CD4-positive, alpha-beta memory T cell (primary cell): Measurements from ENCODE around the gene PDE1A. TPM values are rescaled to one million over a fixed set of nuclear protein-coding genes. Genes with fewer than 3 reads are reported as not detected.

Source experiments
- CTCF ChIA-PET: fragments of 350-600 bp; sonication (Branson Sonifier 250); formaldehyde crosslinking; loops from one replicate; lab custom pipeline; 2021; ENCODE audit warnings: inconsistent platforms; ENCODE audit not compliant: partially characterized antibody; lab: Charles Lee
- POLR2A ChIA-PET: fragments of 350-600 bp; sonication (Branson Sonifier 250); formaldehyde crosslinking; loops from one replicate; lab custom pipeline; 2021; ENCODE audit not compliant: partially characterized antibody; lab: Charles Lee
- DNase-seq, 5 donors: peaks; one replicate each; pipeline versions ENCODE4 v3.0.0 to v3.0.0-alpha.2; 2020 to 2022; ENCODE audit warnings: mixed read lengths in 1 of 5
- H3K27ac ChIP-seq: one replicate; pipeline ENCODE4 v1.7.0; 2013; ENCODE audit warnings: low read depth, low read length
- H3K27me3 ChIP-seq: 2 replicates; pipeline ENCODE4 v1.7.0; 2013; ENCODE audit warnings: mild to moderate bottlenecking, low read length, moderate library complexity; ENCODE audit not compliant: insufficient read depth
- H3K36me3 ChIP-seq: 2 replicates; pipeline ENCODE4 v1.7.0; 2013; ENCODE audit warnings: mild to moderate bottlenecking, low read length, moderate library complexity; ENCODE audit not compliant: insufficient read depth
- H3K4me1 ChIP-seq: 2 replicates; pipeline ENCODE4 v1.7.0; 2013; ENCODE audit warnings: mild to moderate bottlenecking, low read length, moderate library complexity; ENCODE audit not compliant: insufficient read depth
- H3K4me3 ChIP-seq, 2 donors: one replicate each; pipeline ENCODE4 v1.7.0; 2013; ENCODE audit warnings: low read length in 2 of 2, mild to moderate bottlenecking in 1 of 2
- H3K9me3 ChIP-seq, 2 donors: one replicate each; pipeline ENCODE4 v1.7.0; 2013; ENCODE audit warnings: low read length in 2 of 2, control low read depth in 1 of 2; ENCODE audit not compliant: control insufficient read depth in 1 of 2
- H3K27ac Mint-ChIP-seq, 7 donors: one replicate each; pipeline ENCODE4 v1.8.0; 2020 to 2021; ENCODE audit warnings: mixed read lengths in 7 of 7, mild to moderate bottlenecking in 6 of 7, inconsistent platforms in 3 of 7, moderate library complexity in 3 of 7
- H3K27me3 Mint-ChIP-seq, 2 donors: one replicate each; pipeline ENCODE4 v1.8.0; 2020 to 2021; ENCODE audit warnings: mixed read lengths in 2 of 2
- H3K36me3 Mint-ChIP-seq, 2 donors: one replicate each; pipeline ENCODE4 v1.8.0; 2020 to 2021; ENCODE audit warnings: mixed read lengths in 2 of 2, inconsistent platforms in 1 of 2, mild to moderate bottlenecking in 1 of 2
- H3K4me1 Mint-ChIP-seq, 4 donors: one replicate each; pipeline ENCODE4 v1.8.0; 2020 to 2021; ENCODE audit warnings: mixed read lengths in 4 of 4, mild to moderate bottlenecking in 1 of 4
- H3K4me3 Mint-ChIP-seq, 8 donors: one replicate each; pipeline ENCODE4 v1.8.0; 2020 to 2021; ENCODE audit warnings: mixed read lengths in 8 of 8, mild to moderate bottlenecking in 7 of 8, moderate library complexity in 6 of 8, inconsistent platforms in 3 of 8
- H3K9me3 Mint-ChIP-seq, 8 donors: one replicate each; pipeline ENCODE4 v1.8.0; 2020 to 2021; ENCODE audit warnings: mixed read lengths in 8 of 8, mild to moderate bottlenecking in 5 of 8, inconsistent platforms in 3 of 8, moderate library complexity in 1 of 8
- intact Hi-C: fragments of 100-400 bp; cut with micrococcal nuclease; formaldehyde crosslinking; loops from one replicate; pipeline ENCODE4 v1.15.1; 2023
- polyA plus RNA-seq, 2 donors: library from polyadenylated mRNA; unstranded; fragments of 300-500 nt; fragmentation: Illumina TruSeq; gene quantifications; one replicate each; pipeline ENCODE4 v1.2.3, GENCODE V29; 2021
- total RNA-seq, 2 experiments: library from RNA; stranded (reverse); gene quantifications; one replicate each; pipeline ENCODE4 v1.2.3, GENCODE V29; 2021

The PDE1A gene
- total and polyA plus RNA-seq, 4 experiments from 2014 or later = not detected

- H3K36me3 Mint-ChIP-seq = no peaks in the 10 kb centered on the region
- H3K4me1 Mint-ChIP-seq = no peaks in the 10 kb centered on the region
- POLR2A ChIA-PET = interaction anchor here (1.1 kb wide), 1 partner anchor 877 kb away, joined by 3 read pairs; no protein-coding TSS in a partner anchor
- Histone ChIP-seq H3K4me1 (no peaks in the 10 kb centered on the region), H3K27me3 (no peaks in the 10 kb centered on the region), H3K9me3 (no peaks in the 10 kb centered on the region), H3K36me3 (no peaks in the 10 kb centered on the region), H3K4me3 (no peak overlapping the region), H3K27ac (no peak overlapping the region)
- H3K9me3 Mint-ChIP-seq = peaks cover 0 to 7% (median 0%) of the 10 kb centered on the region in 8 donors
- DNase-seq = no peak
- no peak overlapping the region for H3K27ac Mint-ChIP-seq
- peaks cover 0 to 1% of the 10 kb centered on the region in 2 donors for H3K27me3 Mint-ChIP-seq
- intact Hi-C loops = no loop called here
- H3K4me3 Mint-ChIP-seq = no peak overlapping the region
- CTCF ChIA-PET = no interaction called here
Measured at GRCh38 chr2:182426082-182426917, 536 bp downstream of the PDE1A start.

- H3K27me3 Mint-ChIP-seq = peaks cover 0 to 1% of the 10 kb centered on the region in 2 donors
- H3K36me3 ChIP-seq = no peaks in the 10 kb centered on the region
- CTCF ChIA-PET = no interaction called here
- no peaks in the 10 kb centered on the region for H3K4me1 ChIP-seq
- no peaks in the 10 kb centered on the region for H3K9me3 ChIP-seq
- H3K27me3 ChIP-seq = no peaks in the 10 kb centered on the region
- H3K4me3 Mint-ChIP-seq = no peak overlapping the region
- no peak overlapping the region for H3K27ac ChIP-seq
- DNase-seq = no peak
- intact Hi-C loops = no loop called here
- no peaks in the 10 kb centered on the region for H3K36me3 Mint-ChIP-seq
- no peaks in the 10 kb centered on the region for H3K9me3 Mint-ChIP-seq
- POLR2A ChIA-PET = no interaction called here
- H3K27ac Mint-ChIP-seq = no peak overlapping the region
- no peak overlapping the region for H3K4me3 ChIP-seq
- no peaks in the 10 kb centered on the region for H3K4me1 Mint-ChIP-seq
Measured at GRCh38 chr2:182422864-182423263, 4.0 kb downstream of the PDE1A start.

- Mint-ChIP-seq H3K27me3 (peaks cover 0 to 1% of the 10 kb centered on the region in 2 donors), H3K36me3 (no peaks in the 10 kb centered on the region), H3K27ac (no peak overlapping the region), H3K9me3 (no peaks in the 10 kb centered on the region), H3K4me3 (no peak overlapping the region), H3K4me1 (no peaks in the 10 kb centered on the region)
- ChIA-PET CTCF (no interaction called here), POLR2A (no interaction called here)
- no peaks in the 10 kb centered on the region for H3K4me1 ChIP-seq
- no peak for DNase-seq
- H3K36me3 ChIP-seq = no peaks in the 10 kb centered on the region
- no peak overlapping the region for H3K4me3 ChIP-seq
- H3K27ac ChIP-seq = no peak overlapping the region
- H3K9me3 ChIP-seq = no peaks in the 10 kb centered on the region
- no peaks in the 10 kb centered on the region for H3K27me3 ChIP-seq
- intact Hi-C loops = no loop called here
Measured at GRCh38 chr2:182420669-182421068, 6.2 kb downstream of the PDE1A start.

GRCh38 chr2:182416861-182417260 lies 10.0 kb downstream of the PDE1A start:
- Histone ChIP-seq H3K4me1 (no peaks in the 10 kb centered on the region), H3K9me3 (no peaks in the 10 kb centered on the region), H3K27me3 (no peaks in the 10 kb centered on the region), H3K36me3 (no peaks in the 10 kb centered on the region), H3K27ac (no peak overlapping the region), H3K4me3 (no peak overlapping the region)
- Mint-ChIP-seq H3K27me3 (no peaks in the 10 kb centered on the region), H3K36me3 (no peaks in the 10 kb centered on the region), H3K4me3 (no peak overlapping the region), H3K9me3 (peaks cover 0 to 3% (median 0%) of the 10 kb centered on the region in 8 donors), H3K4me1 (no peaks in the 10 kb centered on the region), H3K27ac (no peak overlapping the region)
- DNase-seq = no peak
- intact Hi-C loops = no loop called here
- ChIA-PET CTCF (no interaction called here), POLR2A (no interaction called here)

GRCh38 chr2:182416191-182416590 lies 10.6 kb downstream of the PDE1A start:
- no peak overlapping the region for H3K4me3 ChIP-seq
- no peaks in the 10 kb centered on the region for H3K27me3 ChIP-seq
- no peak overlapping the region for H3K27ac ChIP-seq
- peaks cover 0 to 3% (median 0%) of the 10 kb centered on the region in 8 donors for H3K9me3 Mint-ChIP-seq
- H3K4me1 ChIP-seq = no peaks in the 10 kb centered on the region
- H3K36me3 Mint-ChIP-seq = no peaks in the 10 kb centered on the region
- H3K4me1 Mint-ChIP-seq = no peaks in the 10 kb centered on the region
- DNase-seq = no peak
- no peak overlapping the region for H3K27ac Mint-ChIP-seq
- intact Hi-C loops = no loop called here
- H3K9me3 ChIP-seq = no peaks in the 10 kb centered on the region
- no peaks in the 10 kb centered on the region for H3K36me3 ChIP-seq
- H3K27me3 Mint-ChIP-seq = no peaks in the 10 kb centered on the region
- no peak overlapping the region for H3K4me3 Mint-ChIP-seq
- POLR2A ChIA-PET = no interaction called here
- CTCF ChIA-PET = no interaction called here

- Mint-ChIP-seq H3K4me3 (no peak overlapping the region), H3K4me1 (no peaks in the 10 kb centered on the region), H3K27me3 (no peaks in the 10 kb centered on the region), H3K9me3 (peaks cover 0 to 4% (median 0%) of the 10 kb centered on the region in 8 donors), H3K27ac (no peak overlapping the region), H3K36me3 (no peaks in the 10 kb centered on the region)
- ChIA-PET CTCF (no interaction called here), POLR2A (no interaction called here)
- no peaks in the 10 kb centered on the region for H3K4me1 ChIP-seq
- no peaks in the 10 kb centered on the region for H3K9me3 ChIP-seq
- intact Hi-C loops = no loop called here
- H3K4me3 ChIP-seq = no peak overlapping the region
- no peak overlapping the region for H3K27ac ChIP-seq
- H3K27me3 ChIP-seq = no peaks in the 10 kb centered on the region
- no peak for DNase-seq
- no peaks in the 10 kb centered on the region for H3K36me3 ChIP-seq
Measured at GRCh38 chr2:182415771-182416170, 11.1 kb downstream of the PDE1A start.

GRCh38 chr2:182412858-182413257 lies 14.0 kb downstream of the PDE1A start:
- no peak for DNase-seq
- intact Hi-C loops = no loop called here
- peak overlapping the region in 1 of 7 donors; percentile 19 for H3K27ac Mint-ChIP-seq
- no peaks in the 10 kb centered on the region for H3K27me3 Mint-ChIP-seq
- CTCF ChIA-PET = no interaction called here
- H3K36me3 Mint-ChIP-seq = no peaks in the 10 kb centered on the region
- peaks cover 0 to 4% (median 0%) of the 10 kb centered on the region in 8 donors for H3K9me3 Mint-ChIP-seq
- POLR2A ChIA-PET = no interaction called here
- no peaks in the 10 kb centered on the region for H3K4me1 Mint-ChIP-seq
- Histone ChIP-seq H3K27me3 (no peaks in the 10 kb centered on the region), H3K36me3 (no peaks in the 10 kb centered on the region), H3K9me3 (no peaks in the 10 kb centered on the region), H3K4me3 (no peak overlapping the region), H3K4me1 (no peaks in the 10 kb centered on the region), H3K27ac (no peak overlapping the region)
- no peak overlapping the region for H3K4me3 Mint-ChIP-seq
